K562 (cell line): Measurements from ENCODE around the gene FUT2. TPM values are rescaled to one million over a fixed set of nuclear protein-coding genes. Genes with fewer than 3 reads are reported as not detected.

Source experiments
- BRD9 ChIP-seq: fragments of 450-650 bp; IDR thresholded peaks from 2 replicates; pipeline ENCODE4 v1.6.1; 2018; ENCODE audit warnings: low read depth; ENCODE audit not compliant: partially characterized antibody
- CEBPZ ChIP-seq: fragments of 150-350 bp; IDR thresholded peaks from 2 replicates; pipeline ENCODE4 v1.6.1; 2014; ENCODE audit warnings: low read depth, mild to moderate bottlenecking, low read length, borderline replicate concordance
- MECOM ChIP-seq: fragments of 250-450 bp; sonication (Bioruptor Pico); IDR thresholded peaks from 2 replicates; pipeline ENCODE4 v1.8.0; 2022; ENCODE audit warnings: inconsistent platforms
- RB1 ChIP-seq: fragments of 450-650 bp; IDR thresholded peaks from 2 replicates; pipeline ENCODE4 v1.6.1; 2017; ENCODE audit warnings: low read depth, mild to moderate bottlenecking
- SP1 ChIP-seq: sonication (generic); formaldehyde crosslinking; IDR thresholded peaks from 2 replicates; pipeline ENCODE4 v1.8.1; 2022; ENCODE audit warnings: mild to moderate bottlenecking, missing genetic modification reagents
- TOE1 ChIP-seq, 2 experiments: fragments of 450-650 bp in 1 of 2; sonication (generic) in 1 of 2; formaldehyde crosslinking in 1 of 2; IDR thresholded peaks; 2 replicates each; pipeline versions ENCODE4 v1.7.1 to v1.8.0; 2016 to 2022; ENCODE audit warnings: borderline replicate concordance in 2 of 2, mild to moderate bottlenecking in 2 of 2, antibody characterized with exemption in 1 of 2, inconsistent platforms in 1 of 2, low read depth in 1 of 2, missing genetic modification reagents in 1 of 2, moderate library complexity in 1 of 2
- UBTF ChIP-seq, 2 experiments: IDR thresholded peaks; 2 replicates each; pipeline ENCODE4 v1.6.1; 2012; ENCODE audit warnings: improper control_type of control experiment in 2 of 2, low read depth in 2 of 2, low read length in 2 of 2, borderline replicate concordance in 1 of 2
- YY1 ChIP-seq, 3 experiments: IDR thresholded peaks; 2 replicates each; pipeline ENCODE4 v1.6.1; 2011; ENCODE audit warnings: low read length in 2 of 3, mild to moderate bottlenecking in 2 of 3, moderate library complexity in 2 of 3, borderline replicate concordance in 1 of 3, control low read depth in 1 of 3, low read depth in 1 of 3; ENCODE audit not compliant: insufficient read depth in 3 of 3, insufficient replicate concordance in 2 of 3, control insufficient read depth in 1 of 3, insufficient read length in 1 of 3; ENCODE audit errors: extremely low read depth in 1 of 3
- ZNF133 ChIP-seq: fragments of 250-450 bp; sonication (Bioruptor Pico); IDR thresholded peaks from 2 replicates; pipeline ENCODE4 v1.4.0; 2020; ENCODE audit warnings: mild to moderate bottlenecking
- ZNF263 ChIP-seq: sonication (generic); formaldehyde crosslinking; IDR thresholded peaks from 2 replicates; pipeline ENCODE4 v1.8.0; 2022; ENCODE audit warnings: mild to moderate bottlenecking, missing genetic modification reagents, borderline replicate concordance
- polyA plus RNA-seq, 8 experiments: library from polyadenylated mRNA; depleted of rRNA in 4 of 8; stranded (reverse) in 5 of 8; unstranded in 3 of 8; fragments of >200 nt; fragmentation: Nextera tagmentation in 2 of 8; fragmentation: Illumina TruSeq in 1 of 8; extraction: Ambion mirVana in 2 of 8; extraction: Trizol in 1 of 8; gene quantifications; 2 replicates each; pipeline versions ENCODE4 v1.2.1 to v1.2.3, GENCODE V29; 2011 to 2014; ENCODE audit warnings: inconsistent platforms in 1 of 8, missing spikeins in 1 of 8
- total RNA-seq, 7 experiments: library from RNA; depleted of rRNA in 6 of 7; stranded (reverse); fragments of >200 nt in 6 of 7; fragmentation: Illumina TruSeq in 2 of 7; extraction: Trizol in 2 of 7; gene quantifications; 2 replicates each; pipeline versions ENCODE4 v1.2.1 to v1.2.3, GENCODE V29; 2011 to 2021; ENCODE audit warnings: low replicate concordance in 1 of 7

Gene FUT2
- total and polyA plus RNA-seq, 9 of the 15 experiments (the other 6 are each of a cell fraction or from before 2014, with no cell fraction given), result 0.03 to 0.04 TPM; not detected in 7

- TF ChIP-seq SP1 (CRISPR knock-in tag), result peak; percentile 83
- peak; percentile 36 to 77; a peak in 1 of 4 replicates for TF ChIP-seq UBTF (IDR thresholded peaks at IDR 0.05; ENCODE audit: borderline replicate concordance in 1 of 2, low read depth in 2 of 2, low read length in 2 of 2)
- TF ChIP-seq BRD9, result peak; percentile 66
- TF ChIP-seq MECOM (CRISPR knock-in tag), result no peak
- TF ChIP-seq YY1 (IDR thresholded peaks at IDR 0.05; ENCODE audit: borderline replicate concordance in 1 of 3, control insufficient read depth in 1 of 3, extremely low read depth in 1 of 3, insufficient read depth in 3 of 3, insufficient read length in 1 of 3, insufficient replicate concordance in 2 of 3, low read depth in 1 of 3, low read length in 2 of 3), result no peak
- TF ChIP-seq RB1, result peak; percentile 82; the same call in 1 of the 2 replicates
- TF ChIP-seq TOE1 (IDR thresholded peaks at IDR 0.05; ENCODE audit: borderline replicate concordance), result peak; percentile 96
- TF ChIP-seq TOE1 (CRISPR knock-in tag; IDR thresholded peaks at IDR 0.05; ENCODE audit: borderline replicate concordance, low read depth), result no peak
- TF ChIP-seq ZNF133 (CRISPR knock-in tag), result no peak
- peak; percentile 31 for TF ChIP-seq ZNF263
- TF ChIP-seq CEBPZ, result no peak
These were observed 49.6 kb upstream of the FUT2 start, which contains the start of gene CA11 (continued) for GRCh38 chr19:48646001-48646721.
